ENCODE results near the gene LKAAEAR1.
A peak's percentile ranks its signal among the peaks of the same experiment; 100 is the strongest.

GRCh38 chr20:64057628-64058498, 26.3 kb downstream of the LKAAEAR1 start:
- peak; percentile 82 for TF ChIP-seq CTCF (conservative IDR thresholded peaks at IDR 0.05; ENCODE audit: low read length)
- no peak for TF ChIP-seq EZH2phosphoT487 (IDR thresholded peaks at IDR 0.05; ENCODE audit: borderline replicate concordance, low read depth, low read length)

Data from OCI-LY7 (cell line).